ENCODE data around the gene SLC22A3.

- TF ChIP-seq CTCF (conservative IDR thresholded peaks at IDR 0.05) (no peak), ZFX (IDR thresholded peaks at IDR 0.05) (no peak)
Observed at GRCh38 chr6:160439751-160440150, 91.6 kb downstream of the SLC22A3 start.
